Vagina (tissue), 2 donors: ENCODE data around the gene ZMAT2.

Source experiments
- POLR2A ChIP-seq, 2 donors: fragments of 450-650 bp; IDR thresholded peaks; one replicate each; pipeline ENCODE4 v1.6.1; 2017; ENCODE audit warnings: antibody characterized with exemption in 2 of 2, mild to moderate bottlenecking in 2 of 2, moderate library complexity in 2 of 2
- POLR2AphosphoS5 ChIP-seq, 2 donors: sonication (generic); formaldehyde crosslinking; IDR thresholded peaks; one replicate each; pipeline ENCODE4 v1.9.0; 2017; ENCODE audit warnings: antibody characterized with exemption in 2 of 2, mild to moderate bottlenecking in 2 of 2, low read depth in 1 of 2; ENCODE audit not compliant: insufficient read depth in 1 of 2

GRCh38 chr5:140671472-140672125, 28.6 kb upstream of the ZMAT2 start:
- no peak for TF ChIP-seq POLR2AphosphoS5 (IDR thresholded peaks at IDR 0.05; ENCODE audit: insufficient read depth in 1 of 2, low read depth in 1 of 2)
- no peak for TF ChIP-seq POLR2A (IDR thresholded peaks at IDR 0.05)
